Nephron (organoid): Measurements from ENCODE around the gene TMPO.
"Not testable (repeated sequence)": the region's sequence is repeated elsewhere in the genome, so short reads cannot be mapped to it uniquely, and the experiment has no call there.

ENCODE experiments used
- H3K27ac Mint-ChIP-seq, 3 experiments: 2 replicates each; pipeline ENCODE4 v1.8.0; 2020; ENCODE audit warnings: mixed read lengths in 3 of 3, mild to moderate bottlenecking in 2 of 3, moderate library complexity in 1 of 3
- H3K27me3 Mint-ChIP-seq: 2 replicates; pipeline ENCODE4 v1.8.0; 2021; ENCODE audit warnings: low read depth, mild to moderate bottlenecking, moderate library complexity, mixed read lengths
- H3K36me3 Mint-ChIP-seq: 2 replicates; pipeline ENCODE4 v1.8.0; 2020; ENCODE audit warnings: low read depth, mixed read lengths
- H3K4me1 Mint-ChIP-seq: 2 replicates; pipeline ENCODE4 v1.8.0; 2020; ENCODE audit warnings: mixed read lengths
- H3K4me3 Mint-ChIP-seq, 3 experiments: 2 replicates each; pipeline ENCODE4 v1.8.0; 2020; ENCODE audit warnings: mild to moderate bottlenecking in 3 of 3, mixed read lengths in 3 of 3, moderate library complexity in 2 of 3
- H3K9me3 Mint-ChIP-seq: 2 replicates; pipeline ENCODE4 v1.8.0; 2020; ENCODE audit warnings: mixed read lengths
- CTCF ChIP-seq, 3 experiments: fragments of 200-600 bp; sonication (generic); IDR thresholded peaks; one replicate each; pipeline ENCODE4 v1.5.0; 2021; ENCODE audit warnings: antibody characterized with exemption in 3 of 3; ENCODE audit not compliant: unreplicated experiment in 3 of 3

Gene TMPO

GRCh38 chr12:98471085-98471484, 44.3 kb upstream of the TMPO start:
- H3K4me1 Mint-ChIP-seq = peaks cover 9% of the 10 kb centered on the region
- no peaks in the 10 kb centered on the region for H3K36me3 Mint-ChIP-seq
- H3K27me3 Mint-ChIP-seq = no peaks in the 10 kb centered on the region
- TF ChIP-seq CTCF (IDR thresholded peaks at IDR 0.05; ENCODE audit: unreplicated experiment in 3 of 3) = no peak
- H3K27ac Mint-ChIP-seq = no peak overlapping the region
- no peak overlapping the region for H3K4me3 Mint-ChIP-seq
- no peaks in the 10 kb centered on the region for H3K9me3 Mint-ChIP-seq

GRCh38 chr12:98475565-98475908, 39.9 kb upstream of the TMPO start:
- no peak for TF ChIP-seq CTCF (IDR thresholded peaks at IDR 0.05; ENCODE audit: unreplicated experiment in 3 of 3)
- peak overlapping the region; percentile 85 to 92 (median 91) for H3K27ac Mint-ChIP-seq
- no peaks in the 10 kb centered on the region for H3K36me3 Mint-ChIP-seq
- H3K27me3 Mint-ChIP-seq = no peaks in the 10 kb centered on the region
- peaks cover 9% of the 10 kb centered on the region for H3K4me1 Mint-ChIP-seq
- no peak overlapping the region for H3K4me3 Mint-ChIP-seq
- H3K9me3 Mint-ChIP-seq = no peaks in the 10 kb centered on the region

- H3K9me3 Mint-ChIP-seq = peaks cover 6% of the 10 kb centered on the region
- H3K27ac Mint-ChIP-seq = no peak overlapping the region
Observed at GRCh38 chr12:98478606-98479005, 36.8 kb upstream of the TMPO start.

GRCh38 chr12:98483621-98484503, 31.5 kb upstream of the TMPO start:
- H3K4me1 Mint-ChIP-seq = no peaks in the 10 kb centered on the region
- no peak overlapping the region for H3K4me3 Mint-ChIP-seq
- peaks cover 9% of the 10 kb centered on the region for H3K9me3 Mint-ChIP-seq
- H3K27ac Mint-ChIP-seq = no peak overlapping the region
- no peaks in the 10 kb centered on the region for H3K36me3 Mint-ChIP-seq
- no peak for TF ChIP-seq CTCF (IDR thresholded peaks at IDR 0.05; ENCODE audit: unreplicated experiment in 3 of 3)
- peaks cover 4% of the 10 kb centered on the region for H3K27me3 Mint-ChIP-seq

More at GRCh38 chr12:98478606-98479005, 36.8 kb upstream of the TMPO start:
- Mint-ChIP-seq H3K4me3 (no peak overlapping the region), H3K36me3 (no peaks in the 10 kb centered on the region), H3K27me3 (no peaks in the 10 kb centered on the region), H3K4me1 (peaks cover 9% of the 10 kb centered on the region)
- no peak for TF ChIP-seq CTCF (IDR thresholded peaks at IDR 0.05; ENCODE audit: unreplicated experiment in 3 of 3)

DNA sequence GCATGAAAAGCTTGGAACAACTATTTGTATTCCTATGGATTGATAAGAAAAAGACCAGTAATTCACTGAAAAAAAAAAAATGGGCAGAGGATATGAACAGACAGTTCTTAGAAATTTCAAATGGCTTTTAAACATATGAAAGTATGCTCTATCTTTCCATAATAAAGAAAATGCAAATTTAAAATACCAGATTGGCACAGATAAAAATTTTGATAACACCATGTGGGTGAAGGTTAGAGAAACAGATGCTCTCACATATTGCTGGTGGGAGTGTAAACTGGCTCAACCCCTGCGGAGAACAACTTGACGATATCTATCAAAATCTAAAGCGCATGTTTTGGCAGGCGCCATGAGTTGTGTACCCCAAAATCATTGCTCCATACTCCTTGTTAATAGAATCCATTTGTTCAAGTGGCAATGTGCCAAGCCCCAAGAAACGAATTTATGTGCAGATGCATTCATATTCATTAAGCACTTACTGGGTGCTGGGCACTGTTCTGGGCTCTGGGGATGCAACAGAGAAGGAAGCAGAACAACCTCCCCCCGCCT, 29.5 kb upstream of the TMPO start:
- H3K27ac Mint-ChIP-seq = no peak overlapping the region
- peaks cover 9% of the 10 kb centered on the region for H3K9me3 Mint-ChIP-seq

GRCh38 chr12:98488416-98488815, 27.0 kb upstream of the TMPO start:
- not testable (repeated sequence) for H3K27ac Mint-ChIP-seq, H3K36me3 Mint-ChIP-seq, H3K27me3 Mint-ChIP-seq, H3K4me3 Mint-ChIP-seq, H3K9me3 Mint-ChIP-seq
- peaks cover 12% of the 10 kb centered on the region for H3K4me1 Mint-ChIP-seq

More for the DNA sequence above, 29.5 kb upstream of the TMPO start:
- Mint-ChIP-seq H3K4me1 (peaks cover 7% of the 10 kb centered on the region), H3K4me3 (no peak overlapping the region), H3K27me3 (peaks cover 4% of the 10 kb centered on the region), H3K36me3 (no peaks in the 10 kb centered on the region)
- TF ChIP-seq CTCF (IDR thresholded peaks at IDR 0.05; ENCODE audit: unreplicated experiment in 3 of 3) = no peak
